ENCODE results near the gene UNC93B1. TPM values are rescaled to one million over a fixed set of nuclear protein-coding genes. Genes with fewer than 3 reads are reported as not detected.

UNC93B1 gene
- total and polyA plus RNA-seq, 2 of the 8 experiments (the other 6 are each of a cell fraction or from before 2014, with no cell fraction given), result 18.9 to 34.3 TPM

DNA sequence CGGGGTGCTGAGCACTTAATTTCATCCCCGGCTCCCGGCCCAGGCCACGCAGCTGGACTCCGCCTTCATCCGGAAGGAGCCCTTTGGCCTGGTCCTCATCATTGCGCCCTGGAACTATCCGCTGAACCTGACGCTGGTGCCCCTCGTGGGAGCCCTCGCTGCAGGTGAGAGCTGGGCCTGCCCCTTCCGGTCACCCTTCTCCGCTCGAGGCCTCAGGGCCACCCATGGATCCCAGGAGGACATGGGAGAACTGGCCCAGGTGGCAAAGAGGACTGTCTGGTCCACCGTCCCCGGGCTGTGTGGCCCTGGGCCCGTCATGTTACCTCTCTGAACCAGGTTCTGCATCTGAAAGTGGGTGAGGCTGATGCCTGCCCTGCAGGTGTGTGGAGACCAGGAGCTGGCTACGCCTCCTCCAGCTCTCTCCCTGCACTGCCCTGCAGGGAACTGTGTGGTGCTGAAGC is 14.9 kb upstream of the UNC93B1 start:
- FAIRE-seq (no peak), DNase-seq (ENCODE audit: low read depth in 1 of 2, low spot score in 2 of 2) (no peak)
- Histone ChIP-seq H2AFZ (ENCODE audit: low read length) (no peak overlapping the region), H3K4me1 (replicated peaks in 1 of 4; ENCODE audit: control insufficient read depth in 3 of 4, insufficient read depth in 4 of 4, low read length in 3 of 4) (peaks cover 0 to 12% (median 4%) of the 10 kb centered on the region in 4 experiments; a peak in 4 of 7 replicates), H3K27ac (ENCODE audit: low read depth, low read length) (no peak overlapping the region), H2AK5ac (ENCODE audit: low read depth, low read length) (no peak overlapping the region), H3K23me2 (ENCODE audit: low read depth, low read length) (no peaks in the 10 kb centered on the region), H3K4ac (replicated peaks; ENCODE audit: insufficient read length, low read depth, low read length) (no peak overlapping the region), H3K27me3 (replicated peaks in 1 of 4; ENCODE audit: control insufficient read depth in 3 of 4, extremely low read depth in 1 of 4, insufficient read depth in 3 of 4, low read length in 3 of 4) (no peaks in the 10 kb centered on the region), H3K4me2 (ENCODE audit: insufficient read depth in 1 of 2, low read depth in 2 of 2, low read length in 2 of 2) (no peak overlapping the region), H4K91ac (replicated peaks; ENCODE audit: insufficient read length, low read length) (no peak overlapping the region), H3K18ac (ENCODE audit: extremely low read depth, low read length) (no peak overlapping the region), H3K36me3 (ENCODE audit: control insufficient read depth in 2 of 4, insufficient read depth in 4 of 4, low read length in 3 of 4) (no peaks in the 10 kb centered on the region), H3K23ac (ENCODE audit: insufficient read length) (no peak overlapping the region), H3K4me3 (ENCODE audit: extremely low read depth in 1 of 4, insufficient read depth in 2 of 4, low read depth in 3 of 4, low read length in 4 of 4) (no peak overlapping the region), H2BK5ac (ENCODE audit: low read depth, low read length) (no peak overlapping the region), H4K5ac (ENCODE audit: insufficient read length, low read depth, low read length) (no peak overlapping the region), H3K14ac (ENCODE audit: insufficient read length) (no peak overlapping the region), H2BK15ac (ENCODE audit: low read length) (no peak overlapping the region), H3K79me2 (ENCODE audit: control insufficient read depth in 1 of 2, insufficient read depth in 2 of 2, low read length in 2 of 2) (no peaks in the 10 kb centered on the region), H3K9me3 (ENCODE audit: insufficient read depth in 2 of 2, low read depth in 1 of 2, low read length in 1 of 2) (no peaks in the 10 kb centered on the region), H3K9ac (replicated peaks in 1 of 4; ENCODE audit: extremely low read depth in 1 of 4, low read depth in 3 of 4, low read length in 3 of 4) (0 out of 7 replicates have a peak overlapping the region, but pooled peaks of 1 of the 4 experiments have one; percentile 2), H3K56ac (replicated peaks; ENCODE audit: insufficient read length, low read depth, low read length) (no peak overlapping the region), H4K8ac (ENCODE audit: extremely low read depth, insufficient read depth, low read length) (peak overlapping the region; percentile 68; the same call in 1 of the 2 replicates), H2BK20ac (ENCODE audit: low read length) (no peak overlapping the region), H4K20me1 (replicated peaks in 1 of 2; ENCODE audit: control insufficient read depth in 1 of 2, insufficient read depth in 2 of 2, low read length in 2 of 2) (no peaks in the 10 kb centered on the region), H2BK120ac (replicated peaks; ENCODE audit: low read depth, low read length) (no peak overlapping the region), H2BK12ac (ENCODE audit: low read depth, low read length) (no peak overlapping the region), H3K79me1 (ENCODE audit: low read depth, low read length) (no peaks in the 10 kb centered on the region)
- TF ChIP-seq NRF1 (IDR thresholded peaks at IDR 0.05; ENCODE audit: low read depth, low read length) (no peak), SP2 (IDR thresholded peaks at IDR 0.05; ENCODE audit: low read length) (no peak), SIRT6 (IDR thresholded peaks at IDR 0.05; ENCODE audit: low read length) (no peak), RFX5 (IDR thresholded peaks at IDR 0.05; ENCODE audit: borderline replicate concordance, low read depth, low read length) (no peak)
- TF ChIP-seq, protein P1, sequence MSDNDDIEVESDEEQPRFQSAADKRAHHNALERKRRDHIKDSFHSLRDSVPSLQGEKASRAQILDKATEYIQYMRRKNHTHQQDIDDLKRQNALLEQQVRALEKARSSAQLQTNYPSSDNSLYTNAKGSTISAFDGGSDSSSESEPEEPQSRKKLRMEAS (IDR thresholded peaks at IDR 0.05), result no peak
- ChIA-PET POLR2A (ENCODE audit: partially characterized antibody) (interaction anchor here (0.6 to 3.8 kb wide), 3 partner anchors 9 to 22 kb away, joined by 3 to 17 read pairs (median 4); partner anchors contain the start of gene ALDH3B1), CTCF (ENCODE audit: partially characterized antibody) (interaction anchor here (0.6 to 4.3 kb wide), 7 partner anchors 8 to 344 kb away, joined by 3 to 40 read pairs (median 4); partner anchors contain the start of genes ALDH3B1 and UNC93B1)
- 92% methylated on average over 18 of the region's 18 CpGs; no CpG with 5 or more reads in 1 of the 2 experiments for WGBS, 2 experiments (ENCODE audit: extremely low coverage in 1 of 2, insufficient coverage in 1 of 2, insufficient read length in 1 of 2, insufficient replicate concordance in 2 of 2, low coverage in 1 of 2, low lambda C conversion rate in 2 of 2, missing lambda C conversion rate in 1 of 2)

Measured in H1 (cell line).